Mesothelial cell of epicardium (in vitro differentiated cells): ENCODE data around the gene FANCI. TPM values are rescaled to one million over a fixed set of nuclear protein-coding genes. Genes with fewer than 3 reads are reported as not detected.

Experiments
- DNase-seq, 2 experiments: peaks; one replicate each; pipeline ENCODE4 v3.0.0; 2021; ENCODE audit warnings: low spot score in 2 of 2; ENCODE audit not compliant: unreplicated experiment in 2 of 2
- H3K27ac Mint-ChIP-seq: 2 replicates; pipeline ENCODE4 v1.8.0; 2021; ENCODE audit warnings: mixed read lengths
- H3K27me3 Mint-ChIP-seq: 2 replicates; pipeline ENCODE4 v1.8.0; 2021; ENCODE audit warnings: low read depth, mixed read lengths
- H3K36me3 Mint-ChIP-seq: 2 replicates; pipeline ENCODE4 v1.8.0; 2021; ENCODE audit warnings: mixed read lengths
- H3K4me1 Mint-ChIP-seq: 2 replicates; pipeline ENCODE4 v1.8.0; 2021; ENCODE audit warnings: mixed read lengths
- H3K4me3 Mint-ChIP-seq: 2 replicates; pipeline ENCODE4 v1.8.0; 2021; ENCODE audit warnings: mild to moderate bottlenecking, moderate library complexity, mixed read lengths
- H3K9me3 Mint-ChIP-seq: 2 replicates; pipeline ENCODE4 v1.8.0; 2021; ENCODE audit warnings: mixed read lengths
- total RNA-seq: library from RNA; stranded (reverse); gene quantifications from 3 replicates; pipeline ENCODE4 v1.2.1, GENCODE V29; 2021
- TF ChIP-seq, protein P1 (sequence below): fragments of 200-600 bp; sonication (generic); IDR thresholded peaks from one replicate; pipeline ENCODE4 v1.5.0; 2021; ENCODE audit warnings: antibody characterized with exemption; ENCODE audit not compliant: unreplicated experiment

Gene FANCI
- total RNA-seq, 1 donor from 2014 or later: 37.2 TPM

- Mint-ChIP-seq H3K4me3 (no peak within 1 kb of the TSS), H3K9me3 (no peaks in the 10 kb centered on the region), H3K36me3 (no peaks in the 10 kb centered on the region), H3K27me3 (peaks cover 18% of the 10 kb centered on the region), H3K27ac (no peak within 1 kb of the TSS), H3K4me1 (no peaks in the 10 kb centered on the region)
- TF ChIP-seq, protein P1, sequence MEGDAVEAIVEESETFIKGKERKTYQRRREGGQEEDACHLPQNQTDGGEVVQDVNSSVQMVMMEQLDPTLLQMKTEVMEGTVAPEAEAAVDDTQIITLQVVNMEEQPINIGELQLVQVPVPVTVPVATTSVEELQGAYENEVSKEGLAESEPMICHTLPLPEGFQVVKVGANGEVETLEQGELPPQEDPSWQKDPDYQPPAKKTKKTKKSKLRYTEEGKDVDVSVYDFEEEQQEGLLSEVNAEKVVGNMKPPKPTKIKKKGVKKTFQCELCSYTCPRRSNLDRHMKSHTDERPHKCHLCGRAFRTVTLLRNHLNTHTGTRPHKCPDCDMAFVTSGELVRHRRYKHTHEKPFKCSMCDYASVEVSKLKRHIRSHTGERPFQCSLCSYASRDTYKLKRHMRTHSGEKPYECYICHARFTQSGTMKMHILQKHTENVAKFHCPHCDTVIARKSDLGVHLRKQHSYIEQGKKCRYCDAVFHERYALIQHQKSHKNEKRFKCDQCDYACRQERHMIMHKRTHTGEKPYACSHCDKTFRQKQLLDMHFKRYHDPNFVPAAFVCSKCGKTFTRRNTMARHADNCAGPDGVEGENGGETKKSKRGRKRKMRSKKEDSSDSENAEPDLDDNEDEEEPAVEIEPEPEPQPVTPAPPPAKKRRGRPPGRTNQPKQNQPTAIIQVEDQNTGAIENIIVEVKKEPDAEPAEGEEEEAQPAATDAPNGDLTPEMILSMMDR: no peak
- DNase-seq: no peak
Measured at GRCh38 chr15:89221543-89221942, 22.2 kb upstream of the FANCI start, which contains the start of gene RLBP1. RLBP1 (minus strand) TSS chr15:89221579; CDS start chr15:89218975, 2,604 bp downstream.

DNA sequence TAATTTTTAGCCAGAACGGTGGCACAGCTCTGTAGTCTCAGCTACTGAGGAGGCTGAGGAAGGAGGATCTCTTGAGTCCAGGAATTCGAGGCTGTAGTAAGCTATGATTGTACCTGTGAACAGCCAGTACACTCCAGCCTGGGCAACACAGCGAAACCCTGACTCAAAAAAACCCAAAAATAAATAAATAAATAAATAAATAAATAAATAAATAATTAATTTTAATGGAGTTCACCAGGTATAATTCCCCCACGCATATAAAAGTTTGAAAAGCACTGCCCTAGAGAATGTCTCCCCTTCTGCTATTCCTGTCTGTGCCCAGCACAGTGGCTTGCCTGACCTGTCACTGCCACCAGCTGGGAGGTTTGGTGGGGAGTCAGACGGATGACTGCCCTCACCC, 18.2 kb upstream of the FANCI start:
- Mint-ChIP-seq H3K9me3 (no peaks in the 10 kb centered on the region), H3K4me3 (no peak overlapping the region), H3K27me3 (peaks cover 20% of the 10 kb centered on the region), H3K27ac (no peak overlapping the region), H3K4me1 (no peaks in the 10 kb centered on the region), H3K36me3 (no peaks in the 10 kb centered on the region)
- no peak for DNase-seq
- TF ChIP-seq, protein P1: no peak

DNA sequence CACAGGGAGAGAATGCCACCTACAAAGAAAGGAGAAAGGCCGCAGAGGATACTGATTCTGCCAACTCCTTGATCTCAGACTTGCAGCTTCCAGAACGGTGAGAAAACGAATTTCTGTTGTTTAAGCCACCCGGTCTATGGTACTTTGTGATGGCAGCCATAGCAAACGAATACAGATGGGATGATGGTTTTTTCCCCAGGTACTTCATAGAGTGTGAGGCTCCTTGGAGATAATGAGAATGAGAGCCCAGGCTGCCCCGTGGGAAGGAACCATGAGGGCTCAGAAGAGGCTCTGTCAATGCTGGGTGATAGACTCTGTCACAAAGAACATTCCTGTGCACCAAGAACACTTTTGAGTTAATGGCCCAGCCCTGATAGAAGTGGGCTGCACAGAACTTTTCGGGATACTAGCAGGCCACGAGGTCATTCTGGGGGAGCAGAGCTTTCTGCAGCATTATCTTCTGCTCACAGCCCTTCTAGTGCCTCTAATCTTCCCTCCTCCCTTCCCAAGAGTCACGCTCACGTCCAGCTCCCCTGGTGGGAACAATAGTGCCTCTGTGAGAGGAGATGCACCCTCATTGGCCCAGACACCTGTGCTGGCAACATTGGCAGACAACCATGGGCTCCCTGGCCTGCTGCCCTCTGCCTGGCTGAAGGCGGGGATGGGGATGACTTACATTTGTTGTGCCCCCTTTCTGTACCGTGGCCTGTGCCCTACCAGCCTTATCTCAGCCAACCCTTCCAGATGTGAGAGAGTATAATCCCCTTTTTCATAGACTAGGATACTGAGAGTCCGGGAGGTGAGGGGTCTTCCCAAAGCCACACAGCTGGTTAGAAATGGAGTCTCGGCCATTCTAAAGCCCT, 17.2 kb upstream of the FANCI start:
- peaks cover 21% of the 10 kb centered on the region for H3K27me3 Mint-ChIP-seq
- no peak for DNase-seq
- H3K4me1 Mint-ChIP-seq: no peaks in the 10 kb centered on the region
- H3K36me3 Mint-ChIP-seq: no peaks in the 10 kb centered on the region
- no peaks in the 10 kb centered on the region for H3K9me3 Mint-ChIP-seq
- H3K4me3 Mint-ChIP-seq: no peak overlapping the region
- H3K27ac Mint-ChIP-seq: no peak overlapping the region
- TF ChIP-seq, protein P1: no peak

DNA sequence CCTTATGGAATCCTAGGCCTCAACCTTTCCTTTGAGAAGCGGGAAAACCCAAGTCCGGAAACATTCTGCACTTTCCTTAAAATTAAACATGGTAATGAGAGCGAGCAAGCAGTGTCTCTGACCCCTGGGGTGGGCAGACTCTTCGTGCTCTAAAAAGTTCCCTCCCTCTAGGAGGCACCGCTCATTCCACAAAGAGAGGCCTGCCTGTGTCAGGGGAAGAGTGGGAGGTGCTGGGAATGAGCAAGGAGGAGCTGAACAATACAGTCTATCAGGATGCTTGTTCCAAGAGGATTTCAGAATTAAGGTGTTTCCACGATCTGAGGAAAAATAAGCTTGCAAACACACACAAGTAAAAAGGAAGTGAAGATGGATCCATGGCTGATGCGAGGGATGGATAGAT, 16.4 kb upstream of the FANCI start:
- H3K27ac Mint-ChIP-seq: no peak overlapping the region
- TF ChIP-seq, protein P1: no peak

GRCh38 chr15:89230277-89230676, 13.5 kb upstream of the FANCI start:
- no peak overlapping the region for H3K27ac Mint-ChIP-seq
- no peak overlapping the region for H3K4me3 Mint-ChIP-seq
- H3K36me3 Mint-ChIP-seq: no peaks in the 10 kb centered on the region
- H3K4me1 Mint-ChIP-seq: no peaks in the 10 kb centered on the region
- TF ChIP-seq, protein P1: no peak
- peaks cover 38% of the 10 kb centered on the region for H3K27me3 Mint-ChIP-seq
- no peaks in the 10 kb centered on the region for H3K9me3 Mint-ChIP-seq
- no peak for DNase-seq

More for the DNA sequence above, 16.4 kb upstream of the FANCI start:
- H3K9me3 Mint-ChIP-seq: no peaks in the 10 kb centered on the region
- H3K4me1 Mint-ChIP-seq: no peaks in the 10 kb centered on the region
- DNase-seq: no peak
- H3K4me3 Mint-ChIP-seq: no peak overlapping the region
- no peaks in the 10 kb centered on the region for H3K36me3 Mint-ChIP-seq
- H3K27me3 Mint-ChIP-seq: peaks cover 25% of the 10 kb centered on the region
